T-cell (primary cell): ENCODE measurements around the gene SERPINA9. TPM values are rescaled to one million over a fixed set of nuclear protein-coding genes. Genes with fewer than 3 reads are reported as not detected.

Source experiments
- ATAC-seq, 4 experiments: fragments of 200-7000 bp in 3 of 4; fragments of 150-1000 bp in 1 of 4; cut with Tn5 transposase; replicated peaks in 1 of 4; 1 replicate in 3 of 4; 2 replicates in 1 of 4; pipeline ENCODE4 v1.10.0; 2021; ENCODE audit warnings: moderate library complexity in 3 of 4, mild to moderate bottlenecking in 2 of 4, moderate number of reproducible peaks in 1 of 4
- CTCF ChIA-PET, 2 donors: fragments of 300-600 bp; sonication (Branson Sonifier 250); formaldehyde crosslinking; loops; one replicate each; lab custom pipeline; 2022; ENCODE audit warnings: antibody characterized with exemption in 2 of 2; lab: Charles Lee
- POLR2A ChIA-PET, 2 donors: fragments of 300-600 bp; sonication (Branson Sonifier 250); formaldehyde crosslinking; loops; one replicate each; lab custom pipeline; 2022; ENCODE audit warnings: antibody characterized with exemption in 2 of 2; lab: Charles Lee
- DNase-seq, 35 experiments: peaks; one replicate each; pipeline versions ENCODE4 v3.0.0 to v3.0.0-alpha.2; 2013 to 2023
- H3K27ac ChIP-seq: one replicate; pipeline ENCODE4 v1.5.1; 2013; ENCODE audit warnings: low read length
- H3K27me3 ChIP-seq, 2 experiments: replicated peaks in 1 of 2; 1 replicate in 1 of 2; 2 replicates in 1 of 2; pipeline versions ENCODE4 v1.6.1 to v1.7.0; 2013; ENCODE audit warnings: low read length in 1 of 2, mixed read lengths in 1 of 2; ENCODE audit not compliant: control insufficient read depth in 2 of 2, insufficient read depth in 2 of 2; ENCODE audit errors: extremely low read depth in 1 of 2
- H3K36me3 ChIP-seq, 2 donors: 1 replicate in 1 of 2; 2 replicates in 1 of 2; pipeline versions ENCODE4 v1.6.1 to v1.7.0; 2013; ENCODE audit warnings: low read length in 1 of 2; ENCODE audit not compliant: control insufficient read depth in 2 of 2, insufficient read depth in 1 of 2; ENCODE audit errors: extremely low read depth in 1 of 2
- H3K4me1 ChIP-seq, 2 experiments: 1 replicate in 1 of 2; 2 replicates in 1 of 2; pipeline versions ENCODE4 v1.6.1 to v1.7.0; 2013; ENCODE audit warnings: low read length in 2 of 2, mixed read lengths in 1 of 2; ENCODE audit not compliant: insufficient read depth in 2 of 2, control insufficient read depth in 1 of 2; ENCODE audit errors: extremely low read depth in 1 of 2
- H3K4me3 ChIP-seq, 2 donors: 1 replicate in 1 of 2; 2 replicates in 1 of 2; pipeline versions ENCODE4 v1.5.1 to v1.7.0; 2013; ENCODE audit warnings: mild to moderate bottlenecking in 2 of 2, low read length in 1 of 2, moderate library complexity in 1 of 2; ENCODE audit not compliant: control insufficient read depth in 1 of 2; ENCODE audit errors: extremely low read depth in 1 of 2
- H3K9me3 ChIP-seq: 2 replicates; pipeline ENCODE4 v1.7.0; 2013
- H3K27ac Mint-ChIP-seq, 2 donors: one replicate each; pipeline ENCODE4 v1.8.0; 2020 to 2021; ENCODE audit warnings: mild to moderate bottlenecking in 2 of 2, mixed read lengths in 2 of 2
- H3K27me3 Mint-ChIP-seq, 2 donors: one replicate each; pipeline ENCODE4 v1.8.0; 2021 to 2022; ENCODE audit warnings: mixed read lengths in 2 of 2
- H3K36me3 Mint-ChIP-seq: one replicate; pipeline ENCODE4 v1.8.0; 2021; ENCODE audit warnings: mixed read lengths
- H3K4me1 Mint-ChIP-seq, 3 donors: one replicate each; pipeline ENCODE4 v1.8.0; 2020 to 2022; ENCODE audit warnings: mixed read lengths in 3 of 3, mild to moderate bottlenecking in 1 of 3
- H3K4me3 Mint-ChIP-seq, 3 donors: one replicate each; pipeline ENCODE4 v1.8.0; 2020 to 2022; ENCODE audit warnings: mild to moderate bottlenecking in 3 of 3, mixed read lengths in 3 of 3, moderate library complexity in 3 of 3
- H3K9me3 Mint-ChIP-seq, 3 donors: one replicate each; pipeline ENCODE4 v1.8.0; 2020 to 2022; ENCODE audit warnings: mixed read lengths in 3 of 3
- WGBS: methylation state at CpG from one replicate; pipeline ENCODE4 v1.1.5; 2013; ENCODE audit warnings: missing lambda C conversion rate; ENCODE audit not compliant: insufficient coverage; 5-methylcytosine and 5-hydroxymethylcytosine counted together
- total RNA-seq, 35 experiments: library from RNA in 6 of 35; stranded (reverse) in 6 of 35; fragments of 120-200 nt in 1 of 35; gene quantifications; one replicate each; pipeline versions ENCODE4 v1.2.1 to v1.2.4 and lab custom pipeline; 2013 to 2026

The SERPINA9 gene, protein sequence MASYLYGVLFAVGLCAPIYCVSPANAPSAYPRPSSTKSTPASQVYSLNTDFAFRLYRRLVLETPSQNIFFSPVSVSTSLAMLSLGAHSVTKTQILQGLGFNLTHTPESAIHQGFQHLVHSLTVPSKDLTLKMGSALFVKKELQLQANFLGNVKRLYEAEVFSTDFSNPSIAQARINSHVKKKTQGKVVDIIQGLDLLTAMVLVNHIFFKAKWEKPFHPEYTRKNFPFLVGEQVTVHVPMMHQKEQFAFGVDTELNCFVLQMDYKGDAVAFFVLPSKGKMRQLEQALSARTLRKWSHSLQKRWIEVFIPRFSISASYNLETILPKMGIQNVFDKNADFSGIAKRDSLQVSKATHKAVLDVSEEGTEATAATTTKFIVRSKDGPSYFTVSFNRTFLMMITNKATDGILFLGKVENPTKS
- total RNA-seq (not detected), total RNA-seq (lab: John Stamatoyannopoulos, UW) (0 to 0.06 (median 0) reads per million in 29 experiments)
- total RNA-seq (2013): not detected

DNA sequence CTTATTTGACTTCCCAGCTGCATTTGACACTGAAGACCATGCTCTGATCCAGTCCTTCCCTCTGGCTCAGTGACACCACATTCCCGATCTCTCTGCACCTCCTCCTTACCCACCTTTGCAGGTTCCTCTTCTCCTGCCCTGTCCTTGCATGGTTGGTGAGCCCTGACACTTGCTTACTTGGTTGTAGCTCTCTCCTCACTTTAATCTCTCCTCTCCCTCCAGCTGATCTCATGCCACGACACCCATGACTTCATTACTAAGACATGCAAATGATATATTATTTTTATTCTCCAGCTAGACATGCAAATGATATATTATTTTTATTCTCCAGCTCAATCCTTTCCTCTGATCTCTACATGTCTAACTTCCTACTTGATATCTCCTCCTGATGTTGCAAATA is at the start of gene SERPINA9:
Gene SERPINA9 (minus strand): TSS at position 175 of the 400 bp plus-strand sequence. CDS start 6,357 bp downstream, outside the sequence.
- 67% methylated on average over 1 of the region's 2 CpGs for WGBS
- H3K4me3 ChIP-seq: no peak within 1 kb of the TSS
- H3K9me3 ChIP-seq: no peaks in the 10 kb centered on the region
- ChIA-PET POLR2A (no interaction called here), CTCF (no interaction called here)
- DNase-seq: no peak
- no peak within 1 kb of the TSS for H3K27ac ChIP-seq
- no peak within 1 kb of the TSS for H3K4me3 Mint-ChIP-seq
- H3K4me1 Mint-ChIP-seq: no peaks in the 10 kb centered on the region
- H3K27me3 Mint-ChIP-seq: peaks cover 5 to 15% of the 10 kb centered on the region in 2 donors
- H3K27me3 ChIP-seq: peaks cover 0 to 6% of the 10 kb centered on the region in 2 experiments
- no peaks in the 10 kb centered on the region for H3K36me3 ChIP-seq
- no peaks in the 10 kb centered on the region for H3K4me1 ChIP-seq
- H3K27ac Mint-ChIP-seq: no peak within 1 kb of the TSS
- no peak for ATAC-seq
- no peaks in the 10 kb centered on the region for H3K36me3 Mint-ChIP-seq
- peaks cover 6 to 24% (median 15%) of the 10 kb centered on the region in 3 donors for H3K9me3 Mint-ChIP-seq

DNA sequence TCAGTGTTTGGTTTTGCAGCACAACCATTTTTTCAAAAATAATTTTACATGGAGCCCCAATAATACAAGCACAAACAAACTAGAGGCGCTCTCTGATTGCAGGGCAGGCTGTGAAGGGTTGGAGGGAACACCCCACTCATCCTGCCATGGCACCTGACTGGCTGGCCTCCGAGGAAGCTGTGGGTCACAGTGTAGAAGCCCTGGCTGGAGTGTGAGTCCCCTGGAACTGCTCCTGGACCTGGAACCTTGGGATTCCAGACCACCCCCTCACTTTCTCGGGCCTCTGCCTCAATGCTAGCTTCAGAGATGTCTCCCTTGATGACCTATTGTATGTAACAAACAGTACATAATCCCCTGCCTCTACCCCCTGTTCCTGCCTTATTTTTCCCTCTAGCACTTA is 48.1 kb upstream of the SERPINA9 start:
- no peak for ATAC-seq
- Histone ChIP-seq H3K4me3 (no peak overlapping the region), H3K36me3 (no peaks in the 10 kb centered on the region), H3K27ac (no peak overlapping the region), H3K27me3 (peaks cover 0 to 16% of the 10 kb centered on the region in 2 experiments), H3K9me3 (no peaks in the 10 kb centered on the region), H3K4me1 (no peaks in the 10 kb centered on the region)
- no peak for DNase-seq
- POLR2A ChIA-PET: no interaction called here
- Mint-ChIP-seq H3K4me1 (no peaks in the 10 kb centered on the region), H3K36me3 (no peaks in the 10 kb centered on the region), H3K27ac (no peak overlapping the region), H3K9me3 (peaks cover 0 to 8% (median under 1%) of the 10 kb centered on the region in 3 donors), H3K27me3 (peaks cover 21 to 35% of the 10 kb centered on the region in 2 donors), H3K4me3 (no peak overlapping the region)
- WGBS: 67% methylated on average over 1 of the region's 3 CpGs
- CTCF ChIA-PET: no interaction called here

DNA sequence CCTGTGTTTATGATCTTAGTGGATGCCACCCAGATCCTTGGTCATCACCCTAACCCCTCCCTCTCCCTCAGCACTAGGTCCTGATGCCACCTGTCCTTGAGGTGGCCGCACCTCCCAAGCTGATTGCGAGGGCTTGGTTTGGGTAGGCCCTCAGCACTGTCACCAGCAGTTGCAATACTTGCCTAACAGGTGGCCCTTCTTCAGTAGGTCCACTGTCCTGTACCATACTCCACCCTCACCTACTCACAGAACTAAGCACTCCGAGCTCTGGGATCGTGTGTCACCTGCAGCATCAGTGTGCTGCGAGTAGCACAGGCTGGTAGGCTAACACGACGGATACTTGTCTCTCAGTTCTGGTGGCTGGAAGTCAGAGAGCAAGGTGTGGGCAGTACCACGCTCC is 47.3 kb upstream of the SERPINA9 start:
- Mint-ChIP-seq H3K27ac (no peak overlapping the region), H3K36me3 (no peaks in the 10 kb centered on the region), H3K9me3 (peaks cover 3 to 13% (median 5%) of the 10 kb centered on the region in 3 donors), H3K27me3 (peaks cover 21 to 35% of the 10 kb centered on the region in 2 donors), H3K4me3 (no peak overlapping the region), H3K4me1 (no peaks in the 10 kb centered on the region)
- POLR2A ChIA-PET: no interaction called here
- no peak overlapping the region for H3K4me3 ChIP-seq
- WGBS: 80% methylated on average over 7 of the region's 8 CpGs
- H3K27ac ChIP-seq: no peak overlapping the region
- ATAC-seq: no peak
- H3K4me1 ChIP-seq: no peaks in the 10 kb centered on the region
- H3K27me3 ChIP-seq: peaks cover 0 to 16% of the 10 kb centered on the region in 2 experiments
- no peaks in the 10 kb centered on the region for H3K9me3 ChIP-seq
- no peak for DNase-seq
- CTCF ChIA-PET: no interaction called here
- H3K36me3 ChIP-seq: no peaks in the 10 kb centered on the region

DNA sequence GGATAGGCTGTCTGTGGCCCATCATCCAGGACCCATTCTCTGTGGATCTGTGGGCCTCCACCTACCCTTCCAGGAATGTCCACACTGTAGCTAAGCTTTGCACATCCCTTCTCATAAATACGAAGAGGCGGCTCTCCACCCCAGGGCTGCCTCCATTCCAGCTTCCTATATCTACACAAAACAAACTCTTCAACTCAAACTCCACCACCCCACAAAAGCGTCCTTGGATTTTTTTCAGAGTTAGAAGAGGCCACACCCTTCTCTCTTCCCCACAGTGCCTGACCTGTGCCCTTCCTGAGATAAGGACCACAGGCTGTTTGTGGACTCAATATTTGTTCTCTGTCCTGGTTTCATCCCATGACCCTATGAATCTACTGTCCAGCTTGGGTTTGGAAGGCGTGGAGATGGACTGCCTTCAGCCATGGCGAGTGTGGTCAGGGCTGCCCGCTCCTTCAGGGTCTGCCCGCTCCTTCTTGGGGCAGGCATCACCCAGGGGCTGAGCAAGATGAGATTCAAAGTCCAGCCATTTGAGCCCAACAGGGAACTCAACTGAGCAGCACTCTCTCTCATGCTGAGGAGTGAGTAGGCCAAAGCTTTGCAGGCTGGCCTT is 46.2 kb upstream of the SERPINA9 start:
- ATAC-seq (no peak), DNase-seq (no peak)
- peaks cover 0 to 16% of the 10 kb centered on the region in 2 experiments for H3K27me3 ChIP-seq
- H3K27ac Mint-ChIP-seq: no peak overlapping the region
- ChIA-PET POLR2A (no interaction called here), CTCF (interaction anchor here in 1 of 2 donors (0.5 to 0.6 kb wide), 2 partner anchors 130 to 539 kb away, joined by 3 to 4 read pairs; no protein-coding TSS in a partner anchor)
- H3K36me3 ChIP-seq: no peaks in the 10 kb centered on the region
- H3K4me1 Mint-ChIP-seq: no peaks in the 10 kb centered on the region
- no peaks in the 10 kb centered on the region for H3K4me1 ChIP-seq
- no peaks in the 10 kb centered on the region for H3K9me3 ChIP-seq
- WGBS: 82% methylated on average over 7 of the region's 7 CpGs
- H3K4me3 ChIP-seq: no peak overlapping the region
- peaks cover 20 to 35% of the 10 kb centered on the region in 2 donors for H3K27me3 Mint-ChIP-seq
- no peak overlapping the region for H3K4me3 Mint-ChIP-seq
- H3K9me3 Mint-ChIP-seq: peaks cover 3 to 13% (median 5%) of the 10 kb centered on the region in 3 donors
- no peak overlapping the region for H3K27ac ChIP-seq
- H3K36me3 Mint-ChIP-seq: no peaks in the 10 kb centered on the region

DNA sequence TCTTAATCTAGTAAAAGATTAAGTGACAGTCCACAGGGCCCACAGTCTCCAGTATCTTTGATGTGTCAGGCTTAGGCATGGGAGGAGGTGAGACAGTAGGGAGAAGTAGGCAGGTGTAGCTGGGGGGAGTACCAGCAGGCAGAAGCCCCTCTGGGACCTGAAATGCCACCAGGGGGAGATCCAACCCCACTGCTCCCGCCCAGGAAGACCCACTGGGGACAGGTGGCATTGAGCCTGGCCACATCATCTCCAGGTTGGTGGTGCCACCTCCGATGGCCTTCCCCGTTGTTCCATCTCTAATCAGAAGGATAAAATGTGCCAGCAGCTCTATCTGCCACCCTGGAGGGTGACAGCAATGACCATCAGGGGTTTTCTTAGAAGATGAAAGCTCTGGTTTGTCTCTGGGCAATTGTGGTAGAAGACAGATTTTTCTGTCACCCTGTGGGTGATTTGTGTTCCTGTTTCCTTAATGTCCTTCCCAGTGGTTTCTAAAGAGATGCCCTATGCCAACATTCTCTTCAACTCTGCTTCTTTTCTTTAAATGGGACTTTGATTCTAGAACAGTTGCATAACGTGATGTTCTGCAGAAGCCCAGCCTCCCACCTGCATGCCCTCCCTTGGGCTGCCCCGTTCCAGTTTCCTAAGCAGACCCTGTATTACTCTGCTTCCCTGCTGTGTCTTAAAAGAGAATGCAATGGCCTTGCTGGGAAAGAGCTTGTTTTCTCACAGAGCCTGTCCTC is 45.5 kb upstream of the SERPINA9 start:
- no peak for ATAC-seq
- no peak for DNase-seq
- Mint-ChIP-seq H3K36me3 (no peaks in the 10 kb centered on the region), H3K27ac (no peak overlapping the region), H3K4me1 (no peaks in the 10 kb centered on the region), H3K9me3 (peaks cover 3 to 13% (median 5%) of the 10 kb centered on the region in 3 donors), H3K4me3 (no peak overlapping the region), H3K27me3 (peaks cover 24 to 30% of the 10 kb centered on the region in 2 donors)
- Histone ChIP-seq H3K27me3 (peaks cover 0 to 16% of the 10 kb centered on the region in 2 experiments), H3K9me3 (no peaks in the 10 kb centered on the region), H3K4me3 (no peak overlapping the region), H3K27ac (no peak overlapping the region), H3K36me3 (no peaks in the 10 kb centered on the region), H3K4me1 (no peaks in the 10 kb centered on the region)
- ChIA-PET CTCF (interaction anchor here in 1 of 2 donors (0.6 kb wide), 1 partner anchor 129 kb away, joined by 4 read pairs; no protein-coding TSS in a partner anchor), POLR2A (no interaction called here)
- WGBS: 59% methylated on average over 4 of the region's 5 CpGs
